NCI-H1930 (cell line): ENCODE results near the gene SEPTIN14.
"Not testable (repeated sequence)": the region's sequence is repeated elsewhere in the genome, so short reads cannot be mapped to it uniquely, and the experiment has no call there.

Experiments used
- DNase-seq, 2 experiments: peaks; one replicate each; lab custom pipeline; 2025; lab: John Stamatoyannopoulos, UW

Gene SEPTIN14

GRCh38 chr7:55862652-55863051, at the start of gene SEPTIN14:
TSS of gene SEPTIN14 (minus strand) at chr7:55862752. CDS start at chr7:55861996, 756 bp downstream.
- DNase-seq, result not testable (repeated sequence)

GRCh38 chr7:55903985-55904759, 41.6 kb upstream of the SEPTIN14 start:
- no peak for DNase-seq

- not testable (repeated sequence) for DNase-seq
Observed at GRCh38 chr7:55901059-55901458, 38.5 kb upstream of the SEPTIN14 start.

GRCh38 chr7:55898287-55898686, 35.7 kb upstream of the SEPTIN14 start:
- DNase-seq, result no peak

GRCh38 chr7:55895021-55895420, 32.5 kb upstream of the SEPTIN14 start:
- DNase-seq, result no peak

- DNase-seq, result no peak
Observed at GRCh38 chr7:55893940-55894339, 31.4 kb upstream of the SEPTIN14 start.

GRCh38 chr7:55888378-55888777, 25.8 kb upstream of the SEPTIN14 start:
- DNase-seq, result not testable (repeated sequence)

GRCh38 chr7:55887821-55888247, 25.3 kb upstream of the SEPTIN14 start:
- no peak for DNase-seq

- no peak for DNase-seq
Observed at GRCh38 chr7:55884321-55884720, 21.8 kb upstream of the SEPTIN14 start.

GRCh38 chr7:55878691-55879090, 16.1 kb upstream of the SEPTIN14 start:
- DNase-seq, result no peak

GRCh38 chr7:55877308-55877707, 14.8 kb upstream of the SEPTIN14 start:
- DNase-seq, result no peak

GRCh38 chr7:55873765-55874164, 11.2 kb upstream of the SEPTIN14 start:
- no peak for DNase-seq

- DNase-seq, result no peak
Observed at GRCh38 chr7:55871932-55872485, 9.5 kb upstream of the SEPTIN14 start.

- not testable (repeated sequence) for DNase-seq
Observed at GRCh38 chr7:55868989-55869388, 6.4 kb upstream of the SEPTIN14 start.

- DNase-seq, result not testable (repeated sequence)
Observed at GRCh38 chr7:55845164-55845563, 17.4 kb downstream of the SEPTIN14 start.

- no peak for DNase-seq
Observed at GRCh38 chr7:55838595-55838994, 24.0 kb downstream of the SEPTIN14 start.

- no peak for DNase-seq
Observed at GRCh38 chr7:55827577-55827976, 35.0 kb downstream of the SEPTIN14 start.

- DNase-seq, result no peak
Observed at GRCh38 chr7:55818686-55819085, 43.9 kb downstream of the SEPTIN14 start.

GRCh38 chr7:55797260-55797659, 65.3 kb downstream of the SEPTIN14 start:
- DNase-seq, result not testable (repeated sequence)

GRCh38 chr7:55794527-55794926, 68.0 kb downstream of the SEPTIN14 start:
- DNase-seq, result no peak

GRCh38 chr7:55792048-55792447, 70.5 kb downstream of the SEPTIN14 start:
- DNase-seq, result no peak

GRCh38 chr7:55787796-55788195, 74.8 kb downstream of the SEPTIN14 start:
- no peak for DNase-seq

GRCh38 chr7:55786901-55787300, 75.7 kb downstream of the SEPTIN14 start:
- no peak for DNase-seq

- DNase-seq, result not testable (repeated sequence)
Observed at GRCh38 chr7:55785444-55785843, 77.1 kb downstream of the SEPTIN14 start.
